ENCODE results near the gene MRGPRX1.

DNA sequence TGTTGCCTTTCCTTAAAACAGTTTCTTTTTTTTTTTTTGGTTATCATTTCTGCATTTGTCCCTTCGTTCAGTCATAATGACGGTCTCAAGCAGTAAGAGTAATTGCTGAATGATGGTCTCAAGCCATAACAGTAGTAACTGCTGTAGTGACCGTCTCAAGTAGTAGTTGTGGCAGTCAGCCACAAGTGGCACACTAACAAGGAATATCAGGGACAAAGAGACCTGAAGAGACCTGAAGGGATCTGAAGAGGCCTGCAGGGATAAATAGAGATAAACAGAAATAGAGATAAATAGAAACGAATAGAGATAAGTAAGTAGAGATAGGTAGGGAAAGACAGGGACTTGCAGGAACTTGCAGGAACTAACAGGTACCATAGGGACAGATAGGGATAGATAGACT lies 42.7 kb upstream of the MRGPRX1 start:
- TF ChIP-seq, protein P1, sequence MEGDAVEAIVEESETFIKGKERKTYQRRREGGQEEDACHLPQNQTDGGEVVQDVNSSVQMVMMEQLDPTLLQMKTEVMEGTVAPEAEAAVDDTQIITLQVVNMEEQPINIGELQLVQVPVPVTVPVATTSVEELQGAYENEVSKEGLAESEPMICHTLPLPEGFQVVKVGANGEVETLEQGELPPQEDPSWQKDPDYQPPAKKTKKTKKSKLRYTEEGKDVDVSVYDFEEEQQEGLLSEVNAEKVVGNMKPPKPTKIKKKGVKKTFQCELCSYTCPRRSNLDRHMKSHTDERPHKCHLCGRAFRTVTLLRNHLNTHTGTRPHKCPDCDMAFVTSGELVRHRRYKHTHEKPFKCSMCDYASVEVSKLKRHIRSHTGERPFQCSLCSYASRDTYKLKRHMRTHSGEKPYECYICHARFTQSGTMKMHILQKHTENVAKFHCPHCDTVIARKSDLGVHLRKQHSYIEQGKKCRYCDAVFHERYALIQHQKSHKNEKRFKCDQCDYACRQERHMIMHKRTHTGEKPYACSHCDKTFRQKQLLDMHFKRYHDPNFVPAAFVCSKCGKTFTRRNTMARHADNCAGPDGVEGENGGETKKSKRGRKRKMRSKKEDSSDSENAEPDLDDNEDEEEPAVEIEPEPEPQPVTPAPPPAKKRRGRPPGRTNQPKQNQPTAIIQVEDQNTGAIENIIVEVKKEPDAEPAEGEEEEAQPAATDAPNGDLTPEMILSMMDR (IDR thresholded peaks at IDR 0.05) = no peak
- TF ChIP-seq ZFX (IDR thresholded peaks at IDR 0.05; ENCODE audit: borderline replicate concordance) = no peak

Measured in 22Rv1 (cell line).